HK-2 (cell line): Measurements from ENCODE around the gene ANXA2R.
"Not testable (repeated sequence)": the region's sequence is repeated elsewhere in the genome, so short reads cannot be mapped to it uniquely, and the experiment has no call there.

ENCODE experiments used
- DNase-seq: peaks from one replicate; pipeline ENCODE4 v3.0.0-alpha.2; 2018; ENCODE audit not compliant: unreplicated experiment

ANXA2R gene

GRCh38 chr5:43033841-43034590 lies 6.1 kb downstream of the ANXA2R start:
- no peak for DNase-seq

- DNase-seq = no peak
Observed at GRCh38 chr5:43027054-43027785, 12.9 kb downstream of the ANXA2R start.

GRCh38 chr5:43025184-43025950 lies 14.8 kb downstream of the ANXA2R start:
- not testable (repeated sequence) for DNase-seq

- DNase-seq = no peak
Observed at GRCh38 chr5:43024217-43024616, 15.9 kb downstream of the ANXA2R start.

GRCh38 chr5:43021151-43021550 lies 19.0 kb downstream of the ANXA2R start:
- DNase-seq = no peak

- DNase-seq = peak; percentile 35
Observed at GRCh38 chr5:43020399-43020746, 19.7 kb downstream of the ANXA2R start.

GRCh38 chr5:43019614-43020398 lies 20.3 kb downstream of the ANXA2R start:
- DNase-seq = peak; percentile 69

GRCh38 chr5:43019291-43019613 lies 20.9 kb downstream of the ANXA2R start:
- DNase-seq = no peak

- DNase-seq = peak; percentile 32
Observed at GRCh38 chr5:43017428-43017815, 22.7 kb downstream of the ANXA2R start.

- DNase-seq = no peak
Observed at GRCh38 chr5:43016217-43016779, 23.8 kb downstream of the ANXA2R start.

- no peak for DNase-seq
Observed at GRCh38 chr5:43014522-43014921, 25.6 kb downstream of the ANXA2R start.

- DNase-seq = no peak
Observed at GRCh38 chr5:43010935-43011315, 29.2 kb downstream of the ANXA2R start.

GRCh38 chr5:43008363-43009153 lies 31.6 kb downstream of the ANXA2R start:
- peak; percentile 33 for DNase-seq

- peak; percentile 57 for DNase-seq
Observed at GRCh38 chr5:43007911-43008362, 32.2 kb downstream of the ANXA2R start.

- peak; percentile 72 for DNase-seq
Observed at GRCh38 chr5:43007246-43007910, 32.7 kb downstream of the ANXA2R start.

GRCh38 chr5:43006424-43007202 lies 33.5 kb downstream of the ANXA2R start:
- no peak for DNase-seq

- no peak for DNase-seq
Observed at GRCh38 chr5:43005031-43005430, 35.1 kb downstream of the ANXA2R start.

GRCh38 chr5:43001748-43002147 lies 38.4 kb downstream of the ANXA2R start:
- no peak for DNase-seq

- no peak for DNase-seq
Observed at GRCh38 chr5:43000914-43001313, 39.2 kb downstream of the ANXA2R start.
